Stimulated activated CD4-positive, alpha-beta T cell treated with anti-CD3 and anti-CD28 coated beads, Interleukin-1b, Interleukin-23, amount 100 ng/mL, for 24 hours (primary cell): ENCODE measurements around the gene DCUN1D2.

Source experiments
- DNase-seq, 4 experiments: peaks; one replicate each; pipeline ENCODE4 v3.0.0-alpha.2; 2020; ENCODE audit warnings: low read depth in 4 of 4, low spot score in 1 of 4

The DCUN1D2 gene

GRCh38 chr13:113412440-113412839 lies 78.1 kb downstream of the DCUN1D2 start:
- no peak for DNase-seq

GRCh38 chr13:113411216-113412023 lies 79.1 kb downstream of the DCUN1D2 start:
- no peak for DNase-seq

- no peak for DNase-seq
These were observed 79.9 kb downstream of the DCUN1D2 start for GRCh38 chr13:113410472-113411201.

GRCh38 chr13:113408562-113408961 lies 81.9 kb downstream of the DCUN1D2 start:
- no peak for DNase-seq

- DNase-seq, result no peak
These were observed 82.7 kb downstream of the DCUN1D2 start for GRCh38 chr13:113407531-113408393.

- no peak for DNase-seq
These were observed 83.4 kb downstream of the DCUN1D2 start for GRCh38 chr13:113407103-113407530.

- no peak for DNase-seq
These were observed 84.0 kb downstream of the DCUN1D2 start for GRCh38 chr13:113406321-113407102.
